ENCODE results near the gene ZNF740. TPM values are rescaled to one million over a fixed set of nuclear protein-coding genes. Genes with fewer than 3 reads are reported as not detected.

ZNF740 gene, protein sequence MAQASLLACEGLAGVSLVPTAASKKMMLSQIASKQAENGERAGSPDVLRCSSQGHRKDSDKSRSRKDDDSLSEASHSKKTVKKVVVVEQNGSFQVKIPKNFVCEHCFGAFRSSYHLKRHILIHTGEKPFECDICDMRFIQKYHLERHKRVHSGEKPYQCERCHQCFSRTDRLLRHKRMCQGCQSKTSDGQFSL
- total RNA-seq, result 11.7 and 15.9 TPM in 2 replicates

DNA sequence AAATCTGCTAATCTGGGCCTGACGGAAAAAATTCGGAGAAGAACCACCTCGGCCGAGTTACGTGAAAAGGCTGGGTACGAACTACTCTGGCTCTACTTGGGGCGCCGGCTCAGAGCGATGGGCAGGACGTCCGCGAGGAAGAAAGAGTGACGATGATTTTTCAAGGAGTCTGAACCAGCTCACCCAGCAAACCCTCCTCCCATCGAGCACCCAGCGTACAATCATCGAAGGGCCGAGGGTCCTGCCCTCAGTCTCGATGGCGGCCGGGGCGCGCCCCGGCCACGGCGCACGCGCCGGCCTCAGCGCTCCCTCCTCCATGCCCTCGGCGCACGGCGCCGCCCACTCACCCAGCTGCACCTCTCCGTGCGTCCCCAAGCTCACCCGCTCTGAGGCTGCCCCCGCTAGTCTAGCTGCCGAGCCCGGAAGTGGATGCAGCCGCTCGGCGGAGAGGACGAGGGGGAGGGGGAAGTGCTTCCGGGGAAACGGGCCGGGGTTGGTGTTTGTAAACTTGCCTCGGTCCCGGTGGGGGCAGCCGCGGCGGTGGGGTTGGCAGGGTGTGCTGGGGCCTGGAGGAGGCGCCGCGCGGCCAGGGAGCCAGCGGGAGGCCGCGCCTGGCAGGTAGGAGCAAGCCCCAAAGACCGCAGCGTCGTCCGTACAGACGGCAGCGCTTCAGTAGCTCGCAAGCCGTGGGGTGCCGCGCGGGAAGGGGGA is at the start of gene ZNF740, which contains the start of gene CSAD:
TSS of gene ZNF740 (plus strand) at position 503 of the 711 bp plus-strand sequence. CDS start 1,262 bp downstream, outside the sequence.
TSS of gene CSAD (minus strand) at position 706 of the 711 bp plus-strand sequence. CDS start 7,455 bp downstream, outside the sequence.

DNA sequence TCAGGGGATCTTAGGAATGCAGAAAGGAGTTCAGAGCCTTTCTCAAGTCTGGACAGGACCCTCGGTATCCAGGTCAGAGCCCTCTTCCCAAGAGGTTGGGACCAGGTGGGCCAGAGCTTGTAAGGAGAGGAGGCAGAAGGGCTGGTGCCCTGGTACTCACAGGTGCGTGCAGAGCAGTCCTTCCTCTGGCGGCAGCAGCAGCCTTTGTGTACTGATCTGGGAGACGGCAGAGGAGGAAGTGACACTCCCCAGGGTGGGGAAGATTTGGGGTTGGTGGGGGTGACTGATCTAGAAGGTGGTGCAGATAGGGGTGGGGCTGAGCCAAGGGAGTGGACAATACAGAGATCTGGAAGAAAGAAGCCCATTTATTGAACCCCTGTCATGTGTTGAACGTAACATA is 26.5 kb downstream of the ZNF740 start, which contains the start of gene ITGB7:
TSS of gene ITGB7 (minus strand) at position 210 of the 400 bp plus-strand sequence. CDS start 6,808 bp downstream, outside the sequence.

DNA sequence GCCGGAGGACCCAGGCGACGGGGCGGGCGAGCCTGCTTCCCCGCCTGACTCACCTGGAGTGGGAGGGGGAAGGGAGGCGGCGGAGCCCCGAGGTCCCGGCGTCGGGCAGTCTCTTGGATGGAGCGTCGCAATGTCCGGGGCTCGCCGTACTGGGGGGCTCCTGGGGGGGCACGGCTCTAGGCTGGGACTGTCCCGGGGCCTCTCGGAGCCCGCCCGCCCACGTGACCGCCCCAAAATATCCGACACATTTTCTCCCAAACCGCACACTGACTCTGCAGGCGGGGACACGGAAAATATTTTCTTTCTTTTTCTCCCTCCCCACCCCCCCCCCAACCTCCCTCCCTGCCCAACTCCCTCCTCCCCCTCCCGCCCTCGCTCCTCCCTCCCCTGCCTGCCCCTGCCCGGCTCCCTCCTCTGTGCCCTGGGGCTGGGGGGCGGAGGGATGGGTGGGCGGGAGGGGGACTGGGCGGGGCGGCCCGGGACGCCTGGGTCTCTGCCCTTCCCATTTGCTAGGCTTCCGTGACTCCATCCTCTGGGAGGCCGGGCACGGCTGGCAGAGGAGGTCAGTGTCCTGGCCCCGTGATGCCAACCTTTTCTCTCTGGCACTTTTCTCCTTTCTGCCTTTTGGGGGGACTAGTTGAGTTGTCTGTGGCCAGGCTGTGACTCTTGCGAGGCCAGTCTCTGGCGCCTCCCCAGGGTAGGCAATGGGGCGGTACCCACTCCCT is 51.6 kb downstream of the ZNF740 start, which contains the start of gene RARG:
TSS of gene RARG (minus strand) at position 289 of the 725 bp plus-strand sequence. CDS start 4,664 bp downstream, outside the sequence.

Small RNA genes lying within 50 kb of the gene (small RNA-seq; reads per million reads assigned to genes)
- not detected for gene HIGD1AP1
- gene RNU6-333P, result not detected

Other genes starting within 250 kb of the ZNF740 start
- 206 and 261 TPM in 2 replicates for gene KRT18, start 231.6 kb upstream of the ZNF740 start, total RNA-seq
- 1,071 and 1,152 TPM in 2 replicates for gene EIF4B, start 174.3 kb upstream of the ZNF740 start, total RNA-seq
- gene TNS2, start 130.7 kb upstream of the ZNF740 start, total RNA-seq, result 37.1 and 53.6 TPM in 2 replicates
- 20.7 and 21.0 TPM in 2 replicates for gene SPRYD3, start 101.3 kb upstream of the ZNF740 start, total RNA-seq
- gene IGFBP6, start 83.1 kb upstream of the ZNF740 start, total RNA-seq, result 12.2 and 15.7 TPM in 2 replicates
- gene SOAT2, start 77.2 kb upstream of the ZNF740 start, total RNA-seq, result not detected in 2 replicates
- gene CSAD, start 203 bp downstream of the ZNF740 start, total RNA-seq, result 6.0 and 9.0 TPM in 2 replicates
- gene ITGB7, start 26.5 kb downstream of the ZNF740 start, total RNA-seq, result not detected in 2 replicates
- gene RARG, start 51.5 kb downstream of the ZNF740 start, total RNA-seq, result 4.9 and 8.3 TPM in 2 replicates
- 14.6 and 29.3 TPM in 2 replicates for gene ESPL1, start 87.6 kb downstream of the ZNF740 start, total RNA-seq
- 237 and 315 TPM in 2 replicates for gene PFDN5, start 114.8 kb downstream of the ZNF740 start, total RNA-seq
- 32.7 and 38.2 TPM in 2 replicates for gene MYG1, start 119.0 kb downstream of the ZNF740 start, total RNA-seq
- gene AAAS, start 140.9 kb downstream of the ZNF740 start, total RNA-seq, result 48.4 and 56.0 TPM in 2 replicates
- not detected in 2 replicates for gene SP7, start 155.6 kb downstream of the ZNF740 start, total RNA-seq
- gene SP1, start 199.5 kb downstream of the ZNF740 start, total RNA-seq, result 48.4 and 61.3 TPM in 2 replicates
- not detected in 2 replicates for gene AMHR2, start 243.1 kb downstream of the ZNF740 start, total RNA-seq